Stimulated activated CD4-positive, alpha-beta T cell treated with anti-CD3 and anti-CD28 coated beads, Interleukin-1b, Interleukin-23, amount 100 ng/mL, for 48 hours (primary cell): Measurements from ENCODE around the gene ZMYND10.

Source experiments
- DNase-seq: peaks from one replicate; pipeline ENCODE4 v3.0.0-alpha.2; 2020

Gene ZMYND10

DNA sequence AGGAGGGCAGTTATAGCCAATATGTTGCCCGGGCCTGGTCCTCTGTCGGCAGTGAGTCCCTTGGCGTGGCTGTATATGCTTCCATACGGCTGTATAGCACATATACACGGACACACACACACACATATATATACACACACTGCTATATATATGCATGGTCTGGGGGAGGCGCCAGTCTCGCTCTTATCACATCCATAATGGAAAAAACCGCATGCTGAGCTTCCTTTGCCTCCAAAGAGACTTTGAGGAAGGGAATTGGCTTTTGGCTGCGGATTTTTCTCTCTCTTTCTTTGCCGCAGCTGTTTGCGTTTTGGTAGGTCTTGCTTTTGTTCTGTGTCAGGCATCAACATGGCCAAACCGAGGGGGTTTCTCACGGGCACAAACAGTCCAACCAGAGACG lies 25.1 kb upstream of the ZMYND10 start:
- no peak for DNase-seq

GRCh38 chr3:50369012-50369670 lies 23.6 kb upstream of the ZMYND10 start:
- DNase-seq: no peak

GRCh38 chr3:50365842-50366220 lies 20.3 kb upstream of the ZMYND10 start:
- no peak for DNase-seq

DNA sequence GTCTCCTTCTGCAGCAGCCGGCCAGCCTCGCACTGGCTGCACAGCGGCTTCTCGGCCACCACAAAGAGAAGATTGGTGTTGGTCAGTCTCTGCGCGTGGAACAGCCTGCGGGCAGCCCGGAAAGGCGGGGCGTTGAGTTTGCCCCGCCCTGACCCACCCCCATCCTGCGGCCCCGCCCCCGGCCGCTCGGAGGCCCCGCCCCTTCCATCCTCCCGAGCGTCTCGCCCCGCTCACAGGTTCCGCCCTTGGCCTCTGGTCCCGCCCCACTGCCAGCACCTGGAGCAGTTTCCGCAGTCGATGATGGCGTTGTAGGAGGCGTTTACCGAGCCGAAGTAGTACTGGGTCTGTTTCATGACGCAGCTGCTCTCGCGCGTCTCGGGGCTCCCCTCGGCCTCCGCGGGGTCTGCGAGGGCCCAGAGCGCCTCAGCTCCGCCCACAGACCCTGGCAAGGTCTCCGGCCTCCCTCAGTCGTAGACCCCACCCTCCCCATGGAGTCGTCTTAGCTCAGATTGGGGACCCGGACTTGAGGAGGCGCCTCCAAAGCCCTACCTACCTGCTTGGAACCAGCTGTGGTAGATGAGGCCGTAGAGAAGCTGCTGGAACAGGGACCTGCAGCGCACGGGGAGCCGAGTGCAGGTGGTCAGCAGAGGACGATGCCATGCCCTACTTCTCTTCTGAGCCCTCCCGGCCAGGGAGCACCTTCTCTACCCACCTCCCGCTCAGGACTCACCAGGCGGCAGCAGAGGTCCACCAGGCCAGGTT lies 19.7 kb upstream of the ZMYND10 start:
- peak; percentile 95 for DNase-seq

- no peak for DNase-seq
Measured at GRCh38 chr3:50364573-50365079, 19.1 kb upstream of the ZMYND10 start.

DNA sequence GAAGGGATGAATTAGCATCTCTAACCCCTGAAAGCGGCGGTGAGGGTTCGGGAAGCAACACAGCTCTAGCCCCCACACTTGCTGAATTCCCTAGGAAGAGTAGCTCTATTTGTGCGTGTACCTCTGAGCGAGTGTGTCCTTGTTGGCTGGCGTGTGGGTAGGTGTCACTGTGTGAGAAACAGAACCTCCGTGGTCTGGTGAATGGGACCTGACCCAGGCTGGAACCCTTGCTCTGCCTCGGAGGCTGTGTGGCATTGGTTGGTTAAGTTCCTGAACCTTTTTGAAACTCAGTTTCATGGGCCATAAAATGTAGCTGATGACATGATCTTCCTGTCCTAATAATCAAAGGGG lies 14.2 kb upstream of the ZMYND10 start:
- no peak for DNase-seq

DNA sequence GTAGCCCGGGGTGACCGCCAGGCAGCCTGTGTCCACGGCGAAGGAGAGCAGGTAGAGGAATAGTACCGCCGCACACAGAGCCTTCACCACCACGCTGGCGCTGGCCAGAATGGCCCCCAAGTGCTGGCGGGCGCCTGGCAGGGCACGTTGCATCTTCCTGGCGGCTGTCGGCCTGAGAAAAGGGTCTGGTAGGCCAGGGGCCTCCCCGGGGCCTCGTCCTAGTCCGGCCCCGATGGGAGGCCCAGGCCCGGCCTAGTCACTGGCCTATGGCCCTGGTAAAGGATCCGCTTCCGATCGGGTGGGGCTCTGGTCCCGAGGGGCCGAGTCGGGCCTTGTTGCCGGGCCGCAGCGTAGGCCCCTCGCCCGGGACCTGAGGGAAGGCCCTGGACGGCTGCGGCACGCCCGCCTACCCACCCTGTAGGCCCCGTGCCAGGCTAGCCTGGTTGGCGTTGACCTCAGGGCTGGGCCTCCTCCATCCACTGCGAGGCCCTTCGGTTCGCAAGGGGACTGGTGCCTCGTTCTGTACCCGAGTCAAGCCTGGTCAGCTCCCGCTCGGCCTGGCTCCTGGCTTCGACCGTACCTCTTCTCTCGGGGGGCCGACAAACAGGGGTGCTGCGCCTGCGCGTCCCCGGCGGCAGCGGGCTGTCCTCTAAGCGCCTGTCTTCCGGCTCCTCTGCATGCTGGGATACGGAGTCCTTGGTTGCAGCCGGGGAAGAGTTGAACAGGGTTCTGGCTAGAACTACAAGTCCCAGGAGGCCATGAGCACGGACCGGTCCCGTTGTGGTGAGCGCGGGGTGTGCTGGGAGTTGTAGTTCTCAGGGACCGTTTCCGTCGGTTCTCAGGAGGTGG lies 13.6 kb upstream of the ZMYND10 start, which contains the start of gene TMEM115:
TSS of gene TMEM115 (minus strand) at position 611 of the 849 bp plus-strand sequence. CDS start at position 153, 458 bp downstream.
- peak; percentile 96 for DNase-seq

- no peak for DNase-seq
Measured at GRCh38 chr3:50358355-50358910, 12.9 kb upstream of the ZMYND10 start.

DNA sequence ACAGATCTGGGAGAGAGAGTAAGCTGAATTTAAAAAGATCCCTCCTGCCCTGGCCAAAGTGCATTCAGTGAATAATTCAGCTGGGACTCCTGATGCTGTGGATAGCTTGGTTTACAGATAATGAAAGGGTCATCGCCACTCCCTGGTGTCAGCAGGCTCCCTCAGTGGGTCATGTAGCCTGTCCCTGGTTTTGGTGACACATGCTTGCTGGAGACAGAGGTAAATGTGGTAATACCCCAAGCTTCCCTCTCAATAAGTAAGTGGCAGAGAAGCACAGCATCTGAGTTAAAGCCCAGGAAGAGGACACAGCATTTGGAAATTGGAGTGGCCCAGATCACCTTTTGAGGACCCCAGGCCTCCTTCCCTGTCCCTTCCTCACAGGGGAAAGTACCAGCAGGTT lies 11.9 kb upstream of the ZMYND10 start:
- DNase-seq: no peak

DNA sequence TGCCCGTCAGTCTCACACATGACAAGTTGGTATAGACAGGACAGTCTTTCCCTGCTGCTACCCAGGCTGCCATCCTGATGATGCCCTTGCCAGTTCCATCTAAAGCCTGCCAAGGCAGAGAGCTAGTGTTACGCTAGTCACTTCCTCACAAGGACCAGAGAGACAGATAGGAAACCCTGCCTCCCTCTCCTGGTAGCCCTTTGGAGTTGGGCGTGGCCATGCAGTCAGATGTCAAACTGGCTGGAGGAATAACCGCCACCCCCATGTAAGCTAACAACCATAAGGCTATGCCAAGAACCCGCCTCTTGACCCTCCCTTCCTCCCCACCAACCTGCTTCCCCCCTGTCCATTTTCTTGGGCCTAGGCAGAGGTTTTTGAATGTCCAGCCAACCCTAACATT lies 11.0 kb upstream of the ZMYND10 start:
- DNase-seq: no peak

DNA sequence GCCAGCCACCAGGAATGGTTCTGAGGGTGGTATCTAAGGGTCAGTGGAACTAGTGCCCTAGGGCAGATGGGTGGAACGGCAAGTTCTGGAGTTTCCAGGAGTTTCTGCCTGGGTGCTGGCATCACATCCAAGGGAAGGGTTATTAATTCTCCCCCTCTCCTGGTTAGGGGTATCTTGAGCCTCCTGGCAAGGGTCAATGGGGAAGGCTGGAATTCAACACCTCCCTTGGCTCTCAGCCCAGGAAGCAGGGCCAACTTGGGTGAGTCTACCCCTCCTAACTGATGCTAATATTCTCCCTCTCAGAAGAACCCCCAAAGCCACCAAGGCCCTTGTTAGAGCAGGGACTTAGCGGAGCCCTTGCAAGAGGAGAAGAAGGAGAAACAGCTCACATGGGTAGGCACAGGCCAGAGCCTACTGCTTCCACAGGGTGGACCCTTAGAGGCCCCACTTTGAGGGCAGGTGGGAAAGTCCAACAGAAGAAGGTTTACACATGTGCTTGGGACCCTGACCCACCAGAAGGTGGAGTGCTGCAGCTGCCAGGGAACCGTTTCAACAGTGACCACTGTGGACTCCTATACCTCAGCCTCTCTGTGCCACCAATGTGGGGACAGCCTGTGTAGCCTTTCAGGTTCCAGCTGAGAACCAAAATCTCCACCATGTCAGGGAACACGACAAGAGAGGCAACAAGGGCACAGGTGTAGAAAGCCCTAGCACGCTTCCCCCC lies 10.5 kb upstream of the ZMYND10 start:
- no peak for DNase-seq

DNA sequence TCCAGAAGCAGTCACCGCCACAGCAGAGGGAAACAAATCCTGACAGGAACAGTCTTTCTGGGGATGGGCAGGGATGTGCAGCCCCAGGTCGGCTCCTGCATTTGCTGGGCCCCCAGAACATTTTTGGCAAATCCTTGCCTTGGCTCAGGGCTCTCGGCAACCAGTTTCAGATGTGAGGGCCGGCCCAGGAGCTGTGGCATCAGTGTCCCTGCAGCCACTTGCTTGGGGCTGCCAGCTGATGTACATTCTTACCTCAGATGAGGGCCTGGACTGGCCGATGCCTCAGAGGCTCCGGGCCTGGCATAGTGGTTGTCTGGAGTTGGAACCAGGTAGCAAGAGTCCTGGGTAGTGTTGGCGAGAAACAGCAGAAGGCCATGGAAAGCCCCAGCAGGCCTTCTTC lies 9.3 kb upstream of the ZMYND10 start:
- no peak for DNase-seq

- no peak for DNase-seq
Measured at GRCh38 chr3:50354186-50354764, 8.7 kb upstream of the ZMYND10 start.

DNA sequence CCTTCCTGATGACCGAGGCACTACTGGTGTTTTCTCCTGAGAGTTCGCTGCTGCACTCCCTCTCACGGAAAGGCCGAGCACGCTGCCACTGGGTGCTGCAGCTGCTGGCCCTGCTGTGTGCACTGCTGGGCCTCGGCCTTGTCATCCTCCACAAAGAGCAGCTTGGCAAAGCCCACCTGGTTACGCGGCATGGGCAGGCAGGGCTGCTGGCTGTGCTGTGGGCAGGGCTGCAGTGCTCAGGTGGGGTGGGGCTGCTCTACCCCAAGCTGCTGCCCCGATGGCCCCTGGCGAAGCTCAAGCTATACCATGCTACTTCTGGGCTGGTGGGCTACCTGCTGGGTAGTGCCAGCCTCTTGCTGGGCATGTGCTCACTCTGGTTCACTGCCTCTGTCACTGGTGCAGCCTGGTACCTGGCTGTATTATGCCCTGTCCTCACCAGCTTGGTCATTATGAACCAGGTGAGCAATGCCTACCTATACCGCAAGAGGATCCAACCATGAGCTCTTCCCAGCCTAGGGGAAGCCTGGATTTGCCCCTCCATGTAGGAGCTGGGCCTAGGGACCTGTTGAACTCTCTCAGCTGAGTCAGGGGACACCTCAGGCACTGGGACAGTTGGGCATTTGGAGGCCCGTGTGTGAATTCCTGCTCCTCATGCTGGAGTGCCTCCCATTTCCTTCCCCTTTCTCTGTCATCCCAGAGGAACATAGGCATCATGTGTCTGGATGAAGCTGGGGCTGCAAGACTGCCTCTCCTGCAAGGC lies 7.9 kb upstream of the ZMYND10 start:
- no peak for DNase-seq

- no peak for DNase-seq
Measured at GRCh38 chr3:50352781-50353180, 7.2 kb upstream of the ZMYND10 start.

DNA sequence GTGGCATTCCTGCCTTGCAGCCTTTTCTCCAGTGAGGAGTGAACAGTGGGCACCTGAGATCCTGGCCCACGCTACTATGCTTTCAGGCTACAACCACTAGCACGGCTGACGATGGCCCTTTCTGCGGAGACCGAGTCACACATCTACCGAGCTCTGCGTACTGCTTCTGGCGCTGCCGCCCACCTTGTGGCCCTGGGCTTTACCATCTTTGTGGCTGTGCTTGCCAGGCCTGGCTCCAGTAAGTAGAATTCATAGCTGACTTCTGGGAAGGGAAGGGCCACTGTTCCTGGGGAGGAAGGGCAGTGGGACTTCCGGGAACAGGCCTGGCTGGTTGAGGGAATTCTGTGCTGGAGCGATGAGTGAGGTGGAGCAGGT lies 5.8 kb upstream of the ZMYND10 start:
- no peak for DNase-seq

DNA sequence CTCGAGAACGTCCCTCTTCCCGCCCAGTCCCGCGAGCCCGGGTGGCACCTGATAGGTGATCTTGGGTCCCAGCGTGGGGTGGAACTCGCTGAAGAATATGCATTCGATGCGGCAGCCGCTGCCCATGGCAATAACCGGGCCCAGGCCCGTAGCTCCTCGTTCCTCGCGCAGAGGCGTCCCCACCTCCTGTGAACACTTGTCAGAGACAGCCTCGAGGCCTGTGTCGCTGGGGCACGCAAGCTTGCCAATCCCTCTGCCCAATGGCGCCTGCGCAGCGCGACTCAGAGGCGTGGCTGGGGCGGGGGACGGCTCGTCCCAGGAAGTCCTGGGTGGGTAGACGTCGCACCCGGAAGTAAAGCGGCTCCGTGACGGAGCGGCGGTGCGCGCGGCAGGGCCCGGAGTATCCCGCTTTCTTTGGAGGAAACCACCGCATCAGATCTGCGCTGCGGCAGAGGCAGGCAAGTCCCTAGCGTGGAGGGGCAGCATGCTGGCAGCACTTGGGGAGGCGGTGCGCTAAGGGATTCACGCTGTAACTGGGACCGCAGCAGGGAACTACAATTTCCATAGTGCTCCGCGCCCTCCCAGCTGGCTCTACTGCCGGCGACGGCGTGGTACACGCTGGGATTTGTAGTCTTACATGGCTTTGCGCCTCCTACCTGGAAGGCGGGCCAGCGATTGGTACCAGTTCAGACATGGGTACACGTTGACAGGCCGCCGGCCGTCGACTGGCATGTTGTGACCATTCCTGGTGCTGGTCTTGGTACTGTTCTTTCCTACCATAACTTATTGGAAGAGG lies 5.2 kb upstream of the ZMYND10 start, which contains the start of the genes CYB561D2 and NPRL2:
TSS of gene CYB561D2 (plus strand) at position 336 of the 796 bp plus-strand sequence. CDS start 572 bp downstream, outside the sequence.
TSS of gene NPRL2 (minus strand) at position 249 of the 796 bp plus-strand sequence. CDS start at position 126, 123 bp downstream.
- DNase-seq: peak; percentile 99

GRCh38 chr3:50350213-50350526 lies 4.6 kb upstream of the ZMYND10 start:
- DNase-seq: no peak

GRCh38 chr3:50347187-50347813 lies 1.8 kb upstream of the ZMYND10 start:
- peak; percentile 74 for DNase-seq

GRCh38 chr3:50345008-50345407 lies 524 bp downstream of the ZMYND10 start:
- no peak for DNase-seq
